ENCODE measurements around the gene WDR76. TPM values are rescaled to one million over a fixed set of nuclear protein-coding genes. Genes with fewer than 3 reads are reported as not detected.

Gene WDR76
- total RNA-seq, result 6.2 TPM
- long read RNA-seq, transcript WDR76-201 (13 exons, 3,978 nt), result major isoform, 6 of 9 reads
- long read RNA-seq, partial matches to known transcripts, result 0 of 9 reads
- long read RNA-seq, other reads (novel, unspliced or antisense), result 1 of 9 reads

- intact Hi-C loops (cut with DNase I), result no loop called here
- Histone ChIP-seq H3K36me3 (no peaks in the 10 kb centered on the region), H3K4me3 (peak within 1 kb of the TSS; percentile 71), H3K27ac (peak within 1 kb of the TSS; percentile 67), H3K4me1 (peaks cover 37% of the 10 kb centered on the region), H3K27me3 (no peaks in the 10 kb centered on the region), H3K9me3 (no peaks in the 10 kb centered on the region)
- DNase-seq (peak; percentile 90), ATAC-seq (peak; percentile 92)
- no peak for TF ChIP-seq CTCF (IDR thresholded peaks at IDR 0.05)
Observed at GRCh38 chr15:43826508-43827341, at the start of gene WDR76. Gene WDR76 (plus strand): TSS chr15:43827002. CDS start chr15:43827033, 31 bp downstream.

- H3K27ac ChIP-seq, result peak overlapping the region; percentile 87
Observed at GRCh38 chr15:43777267-43777914, 49.4 kb upstream of the WDR76 start.

GRCh38 chr15:43779016-43779415 lies 47.8 kb upstream of the WDR76 start:
- peaks cover 8% of the 10 kb centered on the region for H3K4me1 ChIP-seq
- H3K9me3 ChIP-seq, result no peaks in the 10 kb centered on the region
- H3K27ac ChIP-seq, result no peak overlapping the region
- no peak for TF ChIP-seq CTCF (IDR thresholded peaks at IDR 0.05)
- intact Hi-C loops (cut with DNase I), result no loop called here
- DNase-seq (no peak), ATAC-seq (no peak)
- H3K36me3 ChIP-seq, result peaks cover 1% of the 10 kb centered on the region
- no peak overlapping the region for H3K4me3 ChIP-seq
- H3K27me3 ChIP-seq, result no peaks in the 10 kb centered on the region

More at GRCh38 chr15:43777267-43777914, 49.4 kb upstream of the WDR76 start:
- Histone ChIP-seq H3K9me3 (no peaks in the 10 kb centered on the region), H3K4me3 (peak overlapping the region; percentile 66), H3K27me3 (no peaks in the 10 kb centered on the region), H3K36me3 (peaks cover 17% of the 10 kb centered on the region), H3K4me1 (peaks cover 8% of the 10 kb centered on the region)
- TF ChIP-seq CTCF (IDR thresholded peaks at IDR 0.05), result peak; percentile 77
- peak; percentile 83 for ATAC-seq
- DNase-seq, result peak; percentile 91
- intact Hi-C loops (cut with DNase I), result no loop called here

- intact Hi-C loops (cut with DNase I), result no loop called here
- no peak for TF ChIP-seq CTCF (IDR thresholded peaks at IDR 0.05)
Observed at GRCh38 chr15:43789409-43789808, 37.4 kb upstream of the WDR76 start.

GRCh38 chr15:43791993-43792760 lies 34.6 kb upstream of the WDR76 start, which contains the start of gene SERF2:
Gene SERF2 (plus strand): TSS chr15:43792320. CDS start chr15:43792377, 57 bp downstream.
- DNase-seq (peak; percentile 100), ATAC-seq (peak; percentile 98)
- no peaks in the 10 kb centered on the region for H3K9me3 ChIP-seq
- peak within 1 kb of the TSS; percentile 94 for H3K4me3 ChIP-seq
- H3K4me1 ChIP-seq, result peaks cover 30% of the 10 kb centered on the region
- no peaks in the 10 kb centered on the region for H3K27me3 ChIP-seq
- peak within 1 kb of the TSS; percentile 98 for H3K27ac ChIP-seq
- no peak for TF ChIP-seq CTCF (IDR thresholded peaks at IDR 0.05)
- H3K36me3 ChIP-seq, result peaks cover 34% of the 10 kb centered on the region
- intact Hi-C loops (cut with DNase I), result no loop called here

More at GRCh38 chr15:43789409-43789808, 37.4 kb upstream of the WDR76 start:
- no peak overlapping the region for H3K4me3 ChIP-seq
- DNase-seq (no peak), ATAC-seq (no peak)
- no peaks in the 10 kb centered on the region for H3K27me3 ChIP-seq
- peaks cover 16% of the 10 kb centered on the region for H3K4me1 ChIP-seq
- peaks cover 13% of the 10 kb centered on the region for H3K36me3 ChIP-seq
- no peaks in the 10 kb centered on the region for H3K9me3 ChIP-seq
- H3K27ac ChIP-seq, result no peak overlapping the region

Measured in upper lobe of right lung (tissue), 1 donor.